Neural cell (in vitro differentiated cells): ENCODE measurements around the gene KLHL17.

Source experiments
- EP300 ChIP-seq: fragments of 450-650 bp; conservative IDR thresholded peaks from 2 replicates; pipeline ENCODE4 v1.6.1; 2014; ENCODE audit warnings: antibody characterized with exemption, mild to moderate bottlenecking, moderate library complexity; ENCODE audit not compliant: poor library complexity, severe bottlenecking
- EZH2 ChIP-seq: fragments of 200-600, 300-800 bp; shearing (Covaris generic), sonication (generic); IDR thresholded peaks from 2 replicates; pipeline ENCODE4 v1.6.1; 2014; ENCODE audit warnings: antibody characterized with exemption, low read length, borderline replicate concordance, mild to moderate bottlenecking; ENCODE audit not compliant: insufficient read depth, poor library complexity, severe bottlenecking
- POLR2AphosphoS5 ChIP-seq: IDR thresholded peaks from 2 replicates; pipeline ENCODE4 v1.6.1; 2012
- RAD21 ChIP-seq: fragments of 450-650 bp; conservative IDR thresholded peaks from 2 replicates; pipeline ENCODE4 v1.6.1; 2014; ENCODE audit warnings: antibody characterized with exemption, mild to moderate bottlenecking, moderate library complexity
- SMC3 ChIP-seq: fragments of 450-650 bp; conservative IDR thresholded peaks from 2 replicates; pipeline ENCODE4 v1.6.1; 2014; ENCODE audit warnings: antibody characterized with exemption, mild to moderate bottlenecking, moderate library complexity; ENCODE audit not compliant: poor library complexity
- TAF1 ChIP-seq: IDR thresholded peaks from 2 replicates; pipeline ENCODE4 v1.6.1; 2012; ENCODE audit warnings: low read depth
- TF ChIP-seq, protein P1 (sequence below): fragments of 450-650 bp; IDR thresholded peaks from 2 replicates; pipeline ENCODE4 v1.5.1; 2014; ENCODE audit warnings: antibody characterized with exemption, mild to moderate bottlenecking, moderate library complexity; ENCODE audit not compliant: poor library complexity, severe bottlenecking
- TF ChIP-seq, protein P2 (sequence below): IDR thresholded peaks from 2 replicates; pipeline ENCODE4 v1.6.1; 2012; ENCODE audit warnings: borderline replicate concordance

DNA sequence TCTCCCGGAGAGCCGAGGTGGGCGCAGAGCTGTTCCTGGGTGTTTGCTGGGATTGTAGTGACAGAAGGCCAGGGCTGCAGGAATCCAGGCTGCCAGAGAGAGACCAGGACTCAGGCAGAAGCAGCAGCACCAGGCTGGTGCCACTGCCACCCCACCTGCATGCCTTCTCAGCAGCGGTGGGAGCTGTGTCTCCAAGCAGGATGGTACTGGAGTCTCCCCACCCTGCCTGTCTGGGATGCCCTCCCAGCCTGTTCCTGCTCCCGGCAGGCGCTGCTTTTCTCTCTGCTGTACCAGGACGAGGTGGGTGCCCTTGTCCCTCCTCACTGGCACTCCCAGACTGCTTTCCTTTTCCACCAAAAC, 44.0 kb downstream of the KLHL17 start:
- TF ChIP-seq, protein P1, sequence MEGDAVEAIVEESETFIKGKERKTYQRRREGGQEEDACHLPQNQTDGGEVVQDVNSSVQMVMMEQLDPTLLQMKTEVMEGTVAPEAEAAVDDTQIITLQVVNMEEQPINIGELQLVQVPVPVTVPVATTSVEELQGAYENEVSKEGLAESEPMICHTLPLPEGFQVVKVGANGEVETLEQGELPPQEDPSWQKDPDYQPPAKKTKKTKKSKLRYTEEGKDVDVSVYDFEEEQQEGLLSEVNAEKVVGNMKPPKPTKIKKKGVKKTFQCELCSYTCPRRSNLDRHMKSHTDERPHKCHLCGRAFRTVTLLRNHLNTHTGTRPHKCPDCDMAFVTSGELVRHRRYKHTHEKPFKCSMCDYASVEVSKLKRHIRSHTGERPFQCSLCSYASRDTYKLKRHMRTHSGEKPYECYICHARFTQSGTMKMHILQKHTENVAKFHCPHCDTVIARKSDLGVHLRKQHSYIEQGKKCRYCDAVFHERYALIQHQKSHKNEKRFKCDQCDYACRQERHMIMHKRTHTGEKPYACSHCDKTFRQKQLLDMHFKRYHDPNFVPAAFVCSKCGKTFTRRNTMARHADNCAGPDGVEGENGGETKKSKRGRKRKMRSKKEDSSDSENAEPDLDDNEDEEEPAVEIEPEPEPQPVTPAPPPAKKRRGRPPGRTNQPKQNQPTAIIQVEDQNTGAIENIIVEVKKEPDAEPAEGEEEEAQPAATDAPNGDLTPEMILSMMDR = no peak
- TF ChIP-seq, protein P2, sequence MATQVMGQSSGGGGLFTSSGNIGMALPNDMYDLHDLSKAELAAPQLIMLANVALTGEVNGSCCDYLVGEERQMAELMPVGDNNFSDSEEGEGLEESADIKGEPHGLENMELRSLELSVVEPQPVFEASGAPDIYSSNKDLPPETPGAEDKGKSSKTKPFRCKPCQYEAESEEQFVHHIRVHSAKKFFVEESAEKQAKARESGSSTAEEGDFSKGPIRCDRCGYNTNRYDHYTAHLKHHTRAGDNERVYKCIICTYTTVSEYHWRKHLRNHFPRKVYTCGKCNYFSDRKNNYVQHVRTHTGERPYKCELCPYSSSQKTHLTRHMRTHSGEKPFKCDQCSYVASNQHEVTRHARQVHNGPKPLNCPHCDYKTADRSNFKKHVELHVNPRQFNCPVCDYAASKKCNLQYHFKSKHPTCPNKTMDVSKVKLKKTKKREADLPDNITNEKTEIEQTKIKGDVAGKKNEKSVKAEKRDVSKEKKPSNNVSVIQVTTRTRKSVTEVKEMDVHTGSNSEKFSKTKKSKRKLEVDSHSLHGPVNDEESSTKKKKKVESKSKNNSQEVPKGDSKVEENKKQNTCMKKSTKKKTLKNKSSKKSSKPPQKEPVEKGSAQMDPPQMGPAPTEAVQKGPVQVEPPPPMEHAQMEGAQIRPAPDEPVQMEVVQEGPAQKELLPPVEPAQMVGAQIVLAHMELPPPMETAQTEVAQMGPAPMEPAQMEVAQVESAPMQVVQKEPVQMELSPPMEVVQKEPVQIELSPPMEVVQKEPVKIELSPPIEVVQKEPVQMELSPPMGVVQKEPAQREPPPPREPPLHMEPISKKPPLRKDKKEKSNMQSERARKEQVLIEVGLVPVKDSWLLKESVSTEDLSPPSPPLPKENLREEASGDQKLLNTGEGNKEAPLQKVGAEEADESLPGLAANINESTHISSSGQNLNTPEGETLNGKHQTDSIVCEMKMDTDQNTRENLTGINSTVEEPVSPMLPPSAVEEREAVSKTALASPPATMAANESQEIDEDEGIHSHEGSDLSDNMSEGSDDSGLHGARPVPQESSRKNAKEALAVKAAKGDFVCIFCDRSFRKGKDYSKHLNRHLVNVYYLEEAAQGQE = no peak
- TF ChIP-seq SMC3 (no peak), EZH2 (no peak), EP300 (no peak), POLR2AphosphoS5 (no peak), TAF1 (no peak), RAD21 (no peak)
